ENCODE measurements around the gene EIF4E1B.

GRCh38 chr5:176606032-176606431, 24.4 kb upstream of the EIF4E1B start:
- TF ChIP-seq EZH2 (IDR thresholded peaks at IDR 0.05; ENCODE audit: insufficient read depth, poor library complexity, severe bottlenecking) (no peak), EZH2phosphoT487 (IDR thresholded peaks at IDR 0.05; ENCODE audit: insufficient read depth, low read depth) (no peak)

Measured in GM23248 (cell line).